Small intestine (tissue), 7 donors: Measurements from ENCODE around the gene CTNNA3. TPM values are rescaled to one million over a fixed set of nuclear protein-coding genes. Genes with fewer than 3 reads are reported as not detected.

Experiments
- DNase-seq, 2 donors: peaks; one replicate each; pipeline versions ENCODE4 v3.0.0 to v3.0.0-alpha.2; 2013
- FAIRE-seq: peaks from 2 replicates; lab custom pipeline; 2012; peaks lifted over from hg19 to GRCh38; lab: Jason Lieb, UNC
- H3K27ac ChIP-seq, 3 donors: one replicate each; pipeline ENCODE4 v1.5.1; 2013; ENCODE audit warnings: low read length in 2 of 3, mild to moderate bottlenecking in 2 of 3, control low read depth in 1 of 3, inconsistent platforms in 1 of 3, low read depth in 1 of 3, moderate library complexity in 1 of 3
- H3K27me3 ChIP-seq, 3 donors: one replicate each; pipeline ENCODE4 v1.6.1; 2013; ENCODE audit warnings: low read length in 3 of 3, inconsistent platforms in 1 of 3; ENCODE audit not compliant: control insufficient read depth in 3 of 3, insufficient read depth in 3 of 3
- H3K36me3 ChIP-seq, 3 donors: one replicate each; pipeline ENCODE4 v1.6.1; 2013; ENCODE audit warnings: low read length in 3 of 3, inconsistent platforms in 1 of 3, low read depth in 1 of 3, mild to moderate bottlenecking in 1 of 3, moderate library complexity in 1 of 3; ENCODE audit not compliant: control insufficient read depth in 3 of 3, insufficient read depth in 2 of 3
- H3K4me1 ChIP-seq, 3 donors: one replicate each; pipeline ENCODE4 v1.6.1; 2013; ENCODE audit warnings: low read length in 2 of 3, inconsistent platforms in 1 of 3, low read depth in 1 of 3, mild to moderate bottlenecking in 1 of 3, moderate library complexity in 1 of 3; ENCODE audit not compliant: control insufficient read depth in 3 of 3, insufficient read depth in 2 of 3
- H3K4me3 ChIP-seq, 3 donors: one replicate each; pipeline ENCODE4 v1.5.1; 2013; ENCODE audit warnings: low read length in 3 of 3, control low read depth in 1 of 3, inconsistent platforms in 1 of 3, low read depth in 1 of 3, mild to moderate bottlenecking in 1 of 3, moderate library complexity in 1 of 3
- H3K9me3 ChIP-seq, 2 donors: one replicate each; pipeline ENCODE4 v1.6.1; 2013; ENCODE audit warnings: low read depth in 1 of 2, low read length in 1 of 2; ENCODE audit not compliant: control insufficient read depth in 2 of 2, insufficient read depth in 1 of 2
- WGBS, 3 donors: extraction: QIAGEN DNeasy Blood & Tissue Kit; methylation state at CpG; one replicate each; pipeline ENCODE4 v1.1.7; 2013; 5-methylcytosine and 5-hydroxymethylcytosine counted together
- polyA plus RNA-seq, 4 donors: library from polyadenylated mRNA; stranded (reverse) in 3 of 4; unstranded in 1 of 4; fragments of 200-250 nt in 3 of 4; fragments of 120-200 nt in 1 of 4; gene quantifications; one replicate each; pipeline versions ENCODE4 v1.2.1 to v1.2.3, GENCODE V29; 2013
- donor health status: healthy with polysubstance abuse.
- donor health status: control.
- donor health status: control.
- donor health status: Bipolar disorder and iron deficiency.
- donor health status: healthy.

CTNNA3 gene
- polyA plus RNA-seq, 4 donors, result 0.24 to 0.38 TPM; not detected in 2

DNA sequence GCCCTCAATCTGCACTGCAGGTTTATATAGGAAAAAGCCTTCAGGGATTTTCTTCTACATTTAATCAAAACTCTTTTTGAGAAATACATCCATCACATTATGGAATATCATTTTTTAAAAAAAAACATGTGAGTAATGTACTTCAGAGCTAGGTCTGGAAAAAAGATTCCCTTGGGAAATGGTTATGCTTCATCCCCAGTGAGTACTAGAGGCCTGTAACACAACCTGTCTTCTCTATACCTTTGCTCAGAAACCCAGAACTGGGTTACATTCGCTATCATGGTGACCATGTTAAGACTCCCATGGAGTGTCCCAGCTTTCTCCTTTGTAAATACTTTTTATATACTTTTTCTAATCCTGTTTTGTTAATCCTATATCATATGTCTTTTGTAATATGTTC, 583.2 kb downstream of the CTNNA3 start:
- no peak for FAIRE-seq
- peak in 1 of 2 donors; percentile 3 for DNase-seq
- Histone ChIP-seq H3K27ac (no peak overlapping the region), H3K4me3 (no peak overlapping the region), H3K9me3 (no peaks in the 10 kb centered on the region), H3K36me3 (no peaks in the 10 kb centered on the region), H3K4me1 (peaks cover 0 to 12% (median 0%) of the 10 kb centered on the region in 3 donors), H3K27me3 (no peaks in the 10 kb centered on the region)
- 77 to 88% (median 81%) methylated on average over 1 of the region's 1 CpG for WGBS, 3 donors

DNA sequence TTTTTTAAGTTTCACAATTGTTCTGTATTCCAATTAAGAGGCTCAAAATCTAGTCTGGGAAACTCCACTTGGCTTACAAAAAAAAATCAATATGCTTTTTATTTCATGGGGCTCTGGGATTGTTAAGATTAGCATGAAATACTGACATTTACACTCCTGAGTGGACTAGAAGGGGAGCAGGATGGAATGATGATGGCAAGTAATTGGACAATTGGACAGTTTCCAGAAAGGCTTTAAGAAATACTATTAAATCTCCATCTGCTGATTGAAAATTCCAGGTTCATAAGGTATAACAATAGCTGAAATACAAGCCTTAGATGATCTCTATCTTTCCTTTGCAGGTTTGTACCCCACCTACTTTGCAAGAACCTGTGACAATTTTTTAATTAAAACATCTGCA, 585.7 kb downstream of the CTNNA3 start:
- Histone ChIP-seq H3K9me3 (no peaks in the 10 kb centered on the region), H3K4me3 (no peak overlapping the region), H3K27ac (no peak overlapping the region), H3K36me3 (no peaks in the 10 kb centered on the region), H3K27me3 (no peaks in the 10 kb centered on the region), H3K4me1 (peaks cover 0 to 12% (median 0%) of the 10 kb centered on the region in 3 donors)
- DNase-seq (no peak), FAIRE-seq (no peak)

DNA sequence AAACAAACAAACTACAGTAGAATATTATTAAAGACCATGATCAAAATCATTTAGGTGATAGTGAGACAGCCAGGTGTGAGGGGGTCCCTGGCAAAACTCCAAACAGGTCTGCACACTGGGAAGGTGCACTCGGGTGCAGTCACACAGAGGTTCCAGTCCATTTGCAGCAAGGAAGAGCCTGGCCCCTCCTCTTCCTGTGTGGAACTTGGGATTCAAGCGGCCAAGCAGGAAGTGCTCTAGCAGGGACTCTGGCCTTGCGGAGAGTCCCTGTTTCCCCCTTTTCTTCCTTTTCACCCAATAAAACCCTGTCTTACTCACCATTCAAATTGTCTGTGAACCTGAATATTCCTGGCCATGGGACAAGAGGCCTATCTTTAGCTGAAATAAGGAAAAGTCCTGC, 588.3 kb downstream of the CTNNA3 start:
- Histone ChIP-seq H3K4me3 (no peak overlapping the region), H3K27ac (no peak overlapping the region), H3K27me3 (no peaks in the 10 kb centered on the region), H3K4me1 (peaks cover 0 to under 1% (median 0%) of the 10 kb centered on the region in 3 donors), H3K36me3 (no peaks in the 10 kb centered on the region), H3K9me3 (no peaks in the 10 kb centered on the region)
- DNase-seq (no peak), FAIRE-seq (no peak)
- 81 to 91% (median 89%) methylated on average over 3 of the region's 3 CpGs for WGBS, 3 donors

DNA sequence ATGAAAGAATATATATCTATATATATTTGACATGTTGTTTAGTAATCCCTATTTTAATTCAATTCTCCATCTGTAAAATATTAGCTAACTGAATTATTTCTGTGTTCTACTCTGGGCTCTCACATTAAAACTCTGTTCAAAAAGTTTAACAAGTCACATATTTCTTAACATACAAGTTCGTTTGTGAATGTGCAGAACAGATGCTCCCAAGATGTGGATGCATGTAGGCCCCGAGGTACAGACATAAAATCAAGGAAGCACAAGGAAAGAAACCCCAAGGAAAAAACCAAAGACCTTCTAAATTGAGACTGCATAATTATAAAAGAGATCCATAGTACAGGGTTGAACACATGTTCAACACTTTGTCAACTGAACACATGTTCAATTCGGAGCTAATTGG, 595.0 kb downstream of the CTNNA3 start:
- DNase-seq (no peak), FAIRE-seq (no peak)
- Histone ChIP-seq H3K27ac (no peak overlapping the region), H3K4me1 (no peaks in the 10 kb centered on the region), H3K36me3 (no peaks in the 10 kb centered on the region), H3K4me3 (no peak overlapping the region), H3K9me3 (no peaks in the 10 kb centered on the region), H3K27me3 (no peaks in the 10 kb centered on the region)
- WGBS, 3 donors, result 66 to 72% (median 68%) methylated on average over 3 of the region's 3 CpGs

DNA sequence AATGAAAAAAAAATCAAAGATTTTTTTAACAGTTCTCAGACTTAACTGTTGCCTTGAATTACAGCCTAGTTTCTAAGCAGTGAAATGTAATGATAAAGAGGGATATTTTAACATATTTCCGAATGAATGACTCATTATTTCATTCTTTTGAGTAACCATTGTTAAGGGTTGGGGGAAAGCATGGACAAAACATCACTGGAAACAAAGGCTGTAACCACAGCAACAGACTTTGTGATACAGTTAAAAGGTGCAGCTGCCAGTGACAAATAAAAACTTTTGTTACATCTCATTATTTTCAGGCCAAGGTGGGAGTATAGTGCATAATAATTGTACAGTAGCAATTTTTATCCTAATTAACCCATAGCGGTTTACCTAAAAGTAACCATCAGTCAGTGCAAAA, 597.5 kb downstream of the CTNNA3 start:
- 70 to 77% (median 71%) methylated on average over 2 of the region's 2 CpGs for WGBS, 3 donors
- Histone ChIP-seq H3K36me3 (no peaks in the 10 kb centered on the region), H3K4me1 (no peaks in the 10 kb centered on the region), H3K9me3 (no peaks in the 10 kb centered on the region), H3K4me3 (no peak overlapping the region), H3K27me3 (no peaks in the 10 kb centered on the region), H3K27ac (no peak overlapping the region)
- no peak for FAIRE-seq
- no peak for DNase-seq

DNA sequence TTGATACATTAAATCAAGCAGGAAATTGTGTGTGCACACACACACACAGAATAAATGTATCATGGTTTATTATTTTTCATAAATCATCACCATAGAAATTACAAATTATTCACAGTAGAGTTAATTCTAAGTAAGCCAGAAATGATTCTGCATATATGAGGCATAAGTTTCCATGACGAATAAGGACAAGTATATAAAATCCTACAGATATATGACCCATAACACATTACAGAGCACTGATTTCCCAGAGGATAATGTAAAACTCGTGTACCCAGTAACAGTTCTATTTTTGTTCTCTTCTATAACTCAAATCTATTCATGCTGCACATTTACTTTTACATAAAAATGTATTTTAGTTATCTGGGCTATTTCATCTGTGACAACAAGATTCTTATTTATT, 600.5 kb downstream of the CTNNA3 start:
- Histone ChIP-seq H3K27ac (no peak overlapping the region), H3K9me3 (no peaks in the 10 kb centered on the region), H3K36me3 (no peaks in the 10 kb centered on the region), H3K4me1 (no peaks in the 10 kb centered on the region), H3K27me3 (no peaks in the 10 kb centered on the region), H3K4me3 (no peak overlapping the region)
- DNase-seq (no peak), FAIRE-seq (no peak)
- WGBS, 3 donors, result 49 to 51% (median 50%) methylated on average over 2 of the region's 2 CpGs

DNA sequence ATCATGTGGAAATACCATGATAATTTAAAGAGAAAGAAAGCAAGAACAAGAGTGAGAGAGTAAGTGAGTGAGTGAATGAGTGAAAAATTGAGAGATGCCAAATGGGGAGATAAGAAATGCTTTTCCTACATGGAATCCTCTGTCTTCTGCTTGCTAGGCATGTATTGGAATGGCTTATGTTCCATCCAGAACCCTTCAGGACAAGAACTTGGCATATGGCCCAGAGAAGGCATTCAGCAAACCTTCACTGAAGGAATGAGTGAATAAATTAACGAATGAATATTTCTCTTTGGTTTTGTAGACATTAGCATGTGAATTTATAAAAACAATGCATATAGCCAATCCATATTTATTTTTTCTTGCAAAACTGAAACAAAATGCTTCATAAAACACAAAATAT, 608.0 kb downstream of the CTNNA3 start:
- Histone ChIP-seq H3K4me3 (no peak overlapping the region), H3K4me1 (no peaks in the 10 kb centered on the region), H3K9me3 (no peaks in the 10 kb centered on the region), H3K27ac (no peak overlapping the region), H3K36me3 (no peaks in the 10 kb centered on the region), H3K27me3 (no peaks in the 10 kb centered on the region)
- no peak for DNase-seq
- FAIRE-seq, result no peak
- 65 to 77% (median 66%) methylated on average over 1 of the region's 1 CpG for WGBS, 3 donors

DNA sequence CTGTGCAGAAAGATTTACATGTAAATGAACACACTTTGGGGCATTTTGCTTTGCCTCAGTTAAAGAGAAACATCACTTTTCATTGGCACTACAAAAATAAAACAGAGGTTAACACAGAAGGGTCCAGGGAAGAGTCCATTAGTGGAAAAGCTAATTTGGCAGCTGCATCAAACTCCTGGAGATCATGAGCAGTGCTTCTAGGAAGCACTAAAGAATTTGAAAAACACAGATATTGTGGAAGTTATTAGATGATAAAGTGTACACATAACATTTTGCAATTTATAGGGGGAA, 608.9 kb downstream of the CTNNA3 start:
- Histone ChIP-seq H3K27ac (no peak overlapping the region), H3K36me3 (no peaks in the 10 kb centered on the region), H3K9me3 (no peaks in the 10 kb centered on the region), H3K27me3 (no peaks in the 10 kb centered on the region), H3K4me1 (no peaks in the 10 kb centered on the region), H3K4me3 (no peak overlapping the region)
- DNase-seq (no peak), FAIRE-seq (no peak)

DNA sequence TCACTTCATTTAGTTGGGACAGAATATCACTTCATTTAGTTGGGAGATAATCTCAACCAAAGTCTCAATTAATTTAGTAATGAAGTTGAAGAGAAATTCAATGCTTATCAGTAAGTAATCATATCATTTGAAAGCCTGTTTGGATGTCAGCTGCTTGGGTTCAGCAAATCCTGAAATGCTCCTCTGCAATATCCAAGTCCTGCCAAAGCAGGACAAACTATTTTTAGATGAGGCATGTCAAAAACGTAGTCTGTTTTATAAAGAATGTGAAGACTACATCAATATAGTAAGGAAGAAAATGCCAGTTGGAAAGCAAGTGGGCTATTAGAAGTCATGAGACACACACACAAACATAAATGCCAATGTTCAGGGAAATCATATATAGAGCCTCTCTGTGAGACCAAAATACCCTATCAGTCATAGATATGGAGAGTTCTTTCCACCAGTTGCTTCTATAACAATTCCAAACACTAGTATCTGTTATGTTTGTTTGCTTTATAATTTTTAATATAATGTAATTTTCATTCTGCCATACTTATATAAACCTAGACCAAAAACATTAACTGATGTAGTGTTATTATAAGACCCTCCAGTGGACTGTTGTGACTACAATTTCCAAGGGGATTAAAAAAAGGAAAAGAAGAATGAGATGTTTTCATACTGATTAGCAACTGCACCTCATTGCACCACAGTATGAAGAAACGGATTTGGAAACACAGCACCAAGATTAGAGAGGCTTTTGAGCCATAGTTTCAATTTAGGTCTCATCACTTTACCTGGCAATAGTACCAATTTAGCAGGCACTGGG, 609.5 kb downstream of the CTNNA3 start:
- Histone ChIP-seq H3K9me3 (no peaks in the 10 kb centered on the region), H3K4me1 (no peaks in the 10 kb centered on the region), H3K4me3 (no peak overlapping the region), H3K36me3 (no peaks in the 10 kb centered on the region), H3K27ac (no peak overlapping the region), H3K27me3 (no peaks in the 10 kb centered on the region)
- 35 to 47% (median 46%) methylated on average over 2 of the region's 2 CpGs for WGBS, 3 donors
- DNase-seq (no peak), FAIRE-seq (no peak)
